T-helper 2 cell (primary cell): ENCODE measurements around the gene ZNF22.
A peak's percentile ranks its signal among the peaks of the same experiment; 100 is the strongest.

Experiments
- DNase-seq, 5 experiments: peaks; one replicate each; pipeline versions ENCODE4 v3.0.0 to v3.0.0-alpha.2; 2012 to 2022
- total RNA-seq, 2 donors: gene quantifications; one replicate each; lab custom pipeline; 2026; lab: John Stamatoyannopoulos, UW

Gene ZNF22
- 7.5 to 20.9 reads per million in 2 donors for total RNA-seq

DNA sequence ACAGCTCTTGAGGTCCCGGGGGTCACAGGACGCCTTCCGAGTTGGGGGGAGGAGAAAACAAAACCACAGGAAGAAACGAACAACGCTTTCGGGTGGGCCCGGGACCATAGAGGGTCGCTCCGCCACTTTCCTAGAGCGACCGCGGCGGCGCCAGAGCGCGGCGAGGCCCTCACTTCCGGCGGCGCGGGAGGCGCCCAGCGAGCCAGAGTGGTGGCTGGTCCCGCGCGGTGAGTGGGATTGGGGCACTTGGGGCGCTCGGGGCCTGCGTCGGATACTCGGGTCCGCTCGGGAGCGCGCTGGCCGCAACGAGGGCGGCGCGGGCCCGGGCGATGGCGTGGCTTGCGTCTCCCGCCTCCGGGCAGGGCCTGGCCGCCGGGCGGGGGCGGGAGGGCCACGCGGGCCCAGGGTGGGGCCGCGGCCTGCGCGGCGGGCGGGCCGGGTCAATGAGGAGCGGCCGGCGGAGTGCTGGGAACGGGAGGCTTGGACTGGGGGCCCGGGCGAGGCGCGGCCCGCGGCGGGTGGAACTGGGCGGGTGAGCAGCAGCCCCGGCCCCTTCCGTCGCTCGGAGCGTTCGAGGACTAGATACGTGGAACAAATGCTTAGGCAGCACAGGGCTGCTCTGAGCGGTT is at the start of gene ZNF22:
ZNF22 (plus strand) TSS at position 172 of the 629 bp plus-strand sequence. CDS start 2,446 bp downstream, outside the sequence.
- DNase-seq, result peak; percentile 28 to 83 (median 41)

DNA sequence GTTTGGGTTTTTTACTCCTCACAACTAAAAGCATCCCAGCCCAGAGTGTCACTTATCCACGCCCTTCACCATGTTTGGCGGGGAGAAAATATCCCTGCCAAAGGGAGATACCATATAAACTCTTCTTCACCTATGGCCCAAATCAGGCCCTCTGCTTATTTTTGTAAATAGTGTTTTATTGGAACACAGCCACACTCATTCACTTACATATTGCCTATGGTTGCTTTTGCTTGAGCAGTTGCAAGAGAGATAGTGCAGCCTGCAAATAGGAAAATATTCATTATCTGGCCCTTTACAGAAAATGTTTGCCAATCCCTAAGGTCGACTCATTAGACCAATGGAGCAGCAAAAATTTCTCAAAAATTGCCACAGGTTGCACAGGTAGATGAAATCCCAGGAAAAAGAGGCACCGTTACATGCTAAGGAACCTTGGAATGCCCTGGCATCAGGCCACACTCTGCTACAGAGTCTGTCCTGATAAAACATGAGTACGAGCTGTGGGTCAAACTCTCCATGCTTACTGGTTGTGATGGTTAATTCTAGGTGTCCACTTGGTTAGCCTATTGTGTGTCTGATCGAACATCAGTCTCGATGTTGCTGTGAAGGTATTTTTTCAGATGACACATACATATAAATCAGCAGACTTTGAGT is 49.0 kb upstream of the ZNF22 start:
- DNase-seq, result no peak

DNA sequence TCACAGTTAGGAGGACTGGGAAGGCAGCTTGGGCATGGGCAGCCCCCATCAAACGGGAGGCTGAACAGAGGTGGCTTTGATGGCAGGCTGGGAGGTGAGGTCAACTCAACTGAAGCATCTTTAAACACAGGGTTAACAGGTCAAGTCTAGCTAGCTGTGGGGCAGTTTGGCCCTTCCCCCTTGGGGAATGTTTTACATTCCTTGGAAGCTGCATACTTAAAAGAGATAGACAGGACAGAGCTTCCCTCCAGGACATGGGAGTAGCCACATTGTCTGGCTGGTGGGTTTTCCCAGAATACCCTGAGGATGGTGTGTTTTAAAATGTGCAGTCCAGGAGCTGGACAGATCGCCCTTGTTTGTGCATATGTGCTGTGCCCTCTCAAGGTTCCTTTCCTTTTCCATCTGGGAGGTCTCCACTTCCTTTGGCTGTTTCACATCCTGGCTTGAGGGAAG is 47.9 kb upstream of the ZNF22 start:
- no peak for DNase-seq

DNA sequence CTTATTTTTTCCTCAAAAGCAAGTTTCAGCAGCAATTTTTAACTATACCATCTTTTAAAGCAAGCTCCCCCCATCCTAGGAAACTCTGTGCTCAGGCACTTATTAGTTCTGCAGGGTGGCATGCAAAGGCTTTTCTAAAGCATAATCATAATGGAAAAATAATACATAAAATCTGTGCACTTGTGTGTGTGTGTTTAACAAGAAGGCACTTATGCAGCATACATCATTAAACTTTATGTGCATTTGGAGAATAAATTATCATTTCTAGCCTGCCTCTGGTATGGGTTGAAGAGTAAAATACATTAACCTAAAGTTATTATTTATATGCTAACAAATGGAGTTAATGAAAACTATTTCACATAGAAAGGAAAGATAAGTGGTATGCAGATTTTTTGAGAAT is 46.7 kb upstream of the ZNF22 start:
- no peak for DNase-seq

DNA sequence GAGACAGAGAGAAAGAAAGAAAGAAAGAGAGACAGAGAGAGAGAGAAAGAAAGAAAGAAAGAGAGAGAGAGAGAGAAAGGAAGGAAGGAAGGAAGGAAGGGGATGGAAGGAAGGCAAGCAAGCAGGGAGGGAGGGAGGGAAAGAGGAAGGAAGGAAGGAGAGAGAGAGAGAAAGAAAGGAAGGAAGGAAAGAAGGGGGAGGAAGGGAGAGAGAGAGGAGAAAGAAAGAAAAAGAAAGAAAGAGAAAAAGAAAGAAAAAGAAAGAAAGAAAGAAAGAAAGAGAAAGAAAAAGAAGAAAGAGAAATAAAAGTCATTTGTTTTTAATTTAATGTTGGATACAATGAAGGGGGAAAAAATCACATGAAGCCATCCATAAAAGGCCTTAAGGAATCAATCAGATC is 45.8 kb upstream of the ZNF22 start:
- no peak for DNase-seq

DNA sequence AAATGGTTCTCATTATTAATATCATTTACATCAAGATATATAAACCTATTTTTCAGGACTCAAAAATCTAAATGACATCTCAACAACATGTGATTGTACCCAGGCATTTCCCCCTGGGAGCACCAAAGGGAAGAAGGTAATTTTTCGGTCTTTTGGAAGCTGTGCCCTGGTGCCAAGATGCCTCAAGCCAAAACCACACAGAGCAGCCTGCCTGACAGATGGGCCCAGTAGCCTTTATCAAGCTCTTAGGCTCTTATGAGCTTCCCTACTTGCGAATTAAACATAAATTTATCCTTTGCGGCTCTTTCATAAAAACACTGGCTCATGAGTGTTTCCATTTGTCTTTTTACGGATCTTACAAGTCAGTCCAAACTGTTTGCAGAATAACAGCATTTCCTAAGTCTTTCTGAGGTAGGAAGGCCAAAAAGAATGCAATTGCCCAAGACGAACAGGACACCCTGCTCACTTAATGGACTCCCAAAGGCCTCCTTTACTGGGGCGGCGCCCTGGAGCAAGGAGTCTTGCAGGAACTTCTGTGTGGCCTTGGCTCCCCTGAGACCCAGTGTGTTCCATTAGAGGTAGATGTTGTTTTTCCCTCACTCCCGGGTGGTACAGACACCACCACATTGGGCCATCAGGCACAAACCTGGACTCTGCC is 45.2 kb upstream of the ZNF22 start:
- DNase-seq, result no peak

DNA sequence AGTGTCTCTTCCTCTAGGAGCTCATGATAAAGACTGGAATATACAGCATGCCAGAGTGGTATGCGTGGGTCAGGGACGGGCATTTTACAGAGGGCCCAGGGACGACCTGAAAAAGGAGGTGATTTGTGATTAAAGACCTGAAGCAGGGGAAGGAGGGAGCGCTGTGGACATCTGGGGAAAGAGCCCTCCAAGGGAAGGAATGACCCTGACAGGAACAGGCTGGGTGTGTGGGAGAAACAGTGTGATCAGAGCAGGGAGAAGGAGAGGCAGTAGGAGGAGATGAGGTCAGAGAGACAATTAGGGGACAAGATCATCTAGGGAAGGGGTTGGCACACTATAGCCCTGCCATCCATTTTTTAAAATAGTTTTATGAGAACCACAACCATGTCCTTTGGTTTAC is 44.5 kb upstream of the ZNF22 start:
- no peak for DNase-seq

DNA sequence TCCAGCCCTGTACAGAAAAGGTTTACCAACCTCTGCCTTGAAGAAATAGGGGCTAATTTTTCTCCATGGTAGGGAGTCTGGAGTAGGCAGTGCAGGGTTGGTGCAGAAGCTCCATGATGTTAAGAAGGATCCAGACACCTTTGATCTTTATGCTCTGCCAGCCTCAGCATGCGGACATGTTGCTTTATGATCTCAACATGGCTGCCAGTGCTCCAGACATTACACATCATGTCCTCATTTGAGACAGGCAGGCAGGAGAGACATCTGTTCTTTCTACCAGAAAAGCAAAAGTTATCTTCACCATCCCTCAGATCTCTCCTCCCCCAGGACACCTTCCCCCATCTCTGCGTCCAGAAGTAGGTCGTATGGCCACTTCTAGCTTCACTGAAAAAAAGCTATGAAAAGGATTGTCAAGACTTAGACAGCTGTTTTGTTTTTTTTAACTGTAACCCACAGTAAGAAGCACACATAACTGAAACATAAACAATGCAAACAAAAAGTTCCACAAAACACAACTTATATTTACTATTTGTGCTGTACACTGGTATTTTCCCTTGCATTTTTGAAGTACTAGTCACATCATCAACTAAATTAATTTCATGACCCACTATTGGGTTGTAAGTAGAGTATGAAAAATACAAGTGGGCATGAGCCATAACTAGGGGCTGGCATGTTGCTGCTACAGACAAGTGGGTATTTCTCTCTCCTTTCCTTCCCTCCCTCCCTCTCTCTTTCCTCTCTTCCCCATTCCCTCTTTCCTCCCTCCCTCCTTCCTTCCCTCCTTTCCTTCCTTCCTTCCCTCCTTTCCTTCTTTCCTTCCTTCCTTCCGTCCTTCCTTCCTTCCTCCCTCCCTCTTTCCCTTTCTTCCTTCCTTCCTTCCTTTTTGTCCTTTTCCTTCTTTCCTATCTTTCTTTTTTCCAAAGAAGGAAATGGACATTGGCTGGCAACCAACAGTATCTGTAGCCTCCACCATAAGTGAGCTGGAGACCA is 43.7 kb upstream of the ZNF22 start:
- no peak for DNase-seq

DNA sequence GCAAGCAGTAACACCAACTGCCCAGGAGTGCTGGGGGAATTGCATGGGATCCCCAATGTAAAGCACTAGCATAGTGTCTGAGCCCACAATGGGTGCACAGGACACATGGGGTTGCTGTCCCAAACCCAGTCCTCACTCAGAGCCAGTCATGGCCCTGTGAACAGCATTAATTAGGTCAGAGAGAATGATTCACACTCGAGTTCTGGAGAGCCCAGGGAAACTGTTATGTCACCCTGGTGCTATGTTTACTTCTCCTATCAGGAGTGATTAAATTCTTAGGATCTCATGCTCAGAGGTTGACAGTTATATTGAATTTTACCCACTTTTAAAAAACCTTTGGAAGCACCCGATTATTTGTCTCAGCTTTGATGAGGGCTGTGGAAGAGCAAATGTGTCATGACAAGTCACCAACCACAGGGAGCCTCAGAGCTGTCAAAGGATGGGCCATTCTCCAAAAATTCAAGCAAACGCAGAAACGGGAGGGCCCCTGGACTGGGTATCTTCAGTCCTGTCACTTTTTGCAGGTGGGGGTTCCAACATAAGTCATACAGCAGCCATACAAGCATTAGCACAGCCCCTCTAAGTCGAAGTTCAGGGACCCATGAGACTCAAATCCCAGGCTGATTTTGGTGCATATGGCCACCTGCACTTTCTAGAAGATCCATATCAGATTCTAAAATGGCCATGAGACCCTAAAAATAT is 42.4 kb upstream of the ZNF22 start:
- no peak for DNase-seq

DNA sequence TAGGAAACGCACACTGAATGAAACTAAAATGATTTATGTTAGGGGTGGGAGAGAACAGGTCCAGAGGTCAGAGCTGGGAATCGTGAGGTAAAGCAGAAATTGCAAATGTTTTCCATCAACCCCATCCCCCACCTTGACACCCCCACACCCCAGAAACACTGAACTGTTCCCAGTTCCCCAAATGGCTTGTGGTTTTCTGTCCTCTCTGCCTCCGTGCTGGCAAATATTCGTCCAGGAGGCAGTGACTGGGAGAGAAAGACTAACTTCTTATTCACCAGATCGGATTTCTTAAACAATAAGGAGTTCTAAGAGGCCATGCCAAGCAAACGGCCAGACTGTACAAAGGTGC is 41.9 kb upstream of the ZNF22 start:
- DNase-seq, result no peak

DNA sequence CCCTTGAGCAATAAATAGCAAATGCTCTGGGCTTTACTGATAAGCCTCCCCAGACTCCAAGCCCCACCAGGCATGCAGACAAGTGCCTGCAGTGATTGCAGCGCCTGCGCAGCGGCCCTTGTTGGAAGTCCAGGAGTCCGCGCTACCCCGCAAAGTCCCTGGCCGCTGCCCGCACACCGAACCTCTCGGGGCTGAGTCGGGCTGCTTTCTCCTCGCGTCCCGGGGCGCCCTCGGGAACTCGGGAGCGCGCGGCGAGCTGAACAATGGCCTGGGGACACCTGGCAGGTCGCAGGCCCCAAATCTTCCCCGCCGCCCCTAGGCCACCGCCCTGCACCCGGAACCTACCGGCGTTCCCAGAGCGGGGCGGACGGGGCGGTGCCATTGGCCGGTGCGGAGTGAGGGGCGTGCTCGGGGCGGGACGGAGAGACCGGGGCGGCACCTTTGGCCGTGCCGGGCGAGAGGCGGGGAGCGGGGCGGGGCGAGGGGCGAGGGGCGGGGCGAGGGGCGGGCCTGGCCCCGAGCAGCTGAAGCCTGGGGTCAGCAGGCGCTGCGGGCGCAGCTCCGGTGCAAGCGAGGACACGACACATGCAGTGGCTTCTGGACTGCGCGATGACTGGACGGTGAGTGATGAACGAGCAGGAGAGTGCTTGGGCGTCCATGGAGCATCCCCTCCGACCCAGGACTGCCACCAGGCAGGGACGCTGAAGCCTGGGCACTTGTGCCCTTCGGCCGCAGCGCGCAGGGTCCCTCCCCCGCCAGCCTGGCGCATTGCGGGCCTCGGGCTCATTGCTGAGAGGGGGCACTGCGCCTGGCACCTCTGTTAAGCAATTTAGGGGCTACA is 41.3 kb upstream of the ZNF22 start, which contains the start of gene RASSF4:
RASSF4 (plus strand) TSS at position 556 of the 841 bp plus-strand sequence. CDS start 10,401 bp downstream, outside the sequence.
- peak; percentile 85 to 91 (median 88) for DNase-seq

DNA sequence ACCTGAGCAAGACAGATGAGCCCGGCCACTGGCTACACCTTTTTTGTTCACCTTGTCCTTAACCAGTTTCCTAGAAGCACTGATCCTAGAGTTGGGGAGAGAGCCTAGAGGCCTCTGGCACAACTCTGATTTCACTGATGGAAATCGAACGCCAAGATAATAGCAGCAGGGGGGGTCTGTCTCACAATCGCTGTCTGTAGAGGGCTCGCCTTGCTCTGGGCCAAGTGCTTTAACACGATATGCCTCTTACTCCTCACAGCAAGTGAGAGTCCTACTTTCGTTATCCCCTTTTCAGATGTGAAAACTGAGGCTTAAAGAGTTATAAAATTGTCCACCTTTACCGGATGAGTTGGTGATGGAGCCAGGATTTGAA is 40.6 kb upstream of the ZNF22 start:
- no peak for DNase-seq

DNA sequence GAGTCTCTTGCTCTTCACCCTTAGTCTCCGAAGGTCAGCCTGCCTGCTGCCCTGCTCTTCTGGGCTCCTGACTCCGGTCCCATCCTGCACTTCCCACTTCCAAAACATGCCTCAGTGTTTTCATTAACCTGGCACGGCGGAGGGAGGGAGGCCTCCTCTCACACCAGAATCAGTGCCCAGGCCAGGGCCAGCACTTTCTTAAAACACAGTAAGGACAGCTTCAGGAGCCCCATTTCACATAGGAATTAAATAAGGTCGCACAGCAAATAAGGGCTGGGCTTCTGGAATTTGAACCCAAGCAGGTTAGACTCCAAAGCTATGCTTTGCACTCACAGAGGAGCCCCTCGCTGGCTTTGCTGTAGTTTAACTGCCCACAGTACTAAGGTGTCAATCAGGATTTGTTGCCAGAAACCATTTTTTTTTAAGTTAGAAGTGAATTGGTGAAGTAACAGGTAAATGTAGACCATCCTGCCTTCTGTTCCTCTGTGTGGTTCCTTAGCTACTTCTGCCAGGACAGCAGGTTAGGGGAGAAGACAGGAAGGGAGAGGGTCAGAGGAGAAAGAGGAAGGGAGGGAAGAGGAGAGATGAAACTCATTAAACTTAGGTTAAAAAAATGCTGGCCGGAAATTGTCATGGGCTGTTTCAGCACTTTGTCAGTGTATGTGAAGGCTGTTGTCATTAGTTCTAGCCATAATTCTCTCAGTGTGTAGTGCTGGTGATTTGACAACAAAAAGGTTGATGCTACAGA is 40.1 kb upstream of the ZNF22 start:
- no peak for DNase-seq

DNA sequence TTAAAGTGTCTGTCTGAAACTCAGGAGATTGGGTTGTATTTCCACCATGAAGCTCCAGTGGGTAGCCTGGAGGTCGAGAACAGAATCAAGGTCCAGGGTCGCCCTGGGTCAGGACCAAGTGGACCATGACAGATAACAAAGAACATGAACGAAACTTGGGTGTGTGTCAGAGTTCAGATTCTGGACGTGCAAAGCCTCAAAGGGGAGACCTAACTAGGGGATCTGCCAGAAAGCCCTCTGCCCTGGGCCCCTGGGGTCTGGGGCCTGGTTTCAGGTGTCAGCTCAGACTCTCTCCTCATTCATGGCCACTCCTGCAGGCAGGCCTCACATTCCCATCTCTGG is 39.5 kb upstream of the ZNF22 start:
- DNase-seq, result no peak

DNA sequence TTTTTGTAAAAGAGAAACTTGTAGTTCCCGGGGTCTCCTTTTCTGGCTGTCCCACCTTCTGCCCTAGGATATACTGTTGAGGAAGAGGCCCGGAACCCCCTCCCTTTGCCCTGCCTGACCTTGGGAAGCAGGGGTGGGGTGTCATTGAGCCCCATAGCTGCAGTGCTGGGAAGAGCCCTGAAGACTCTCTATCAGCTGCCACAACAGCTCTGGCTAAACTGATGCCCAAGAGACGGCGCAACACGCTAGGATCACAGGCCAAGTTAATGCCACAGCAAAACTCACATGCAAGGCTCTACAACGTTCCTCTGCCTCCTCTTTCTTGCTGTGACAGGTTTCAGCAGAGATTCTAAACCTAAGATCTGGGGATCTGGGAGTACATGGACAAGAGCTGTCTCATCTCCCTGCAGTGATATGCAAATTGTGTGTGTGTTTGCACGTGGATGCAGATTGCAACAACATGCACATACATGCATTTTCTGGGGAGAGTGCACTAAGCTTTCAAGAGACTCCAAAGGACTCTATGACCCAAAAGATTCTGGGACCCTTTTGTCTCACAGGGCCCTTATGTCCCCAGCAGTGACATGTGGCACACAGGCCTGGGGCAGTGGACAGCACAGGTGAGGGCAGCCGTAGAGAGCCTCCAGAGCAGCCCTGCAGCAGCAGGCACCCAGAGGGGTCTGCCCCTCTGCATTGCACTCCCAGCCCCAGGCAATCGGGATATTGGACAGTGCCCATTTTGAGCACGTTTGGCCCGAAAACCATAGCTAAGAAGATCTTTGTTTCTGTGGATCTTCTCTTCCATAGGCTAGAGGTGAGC is 38.6 kb upstream of the ZNF22 start:
- no peak for DNase-seq

DNA sequence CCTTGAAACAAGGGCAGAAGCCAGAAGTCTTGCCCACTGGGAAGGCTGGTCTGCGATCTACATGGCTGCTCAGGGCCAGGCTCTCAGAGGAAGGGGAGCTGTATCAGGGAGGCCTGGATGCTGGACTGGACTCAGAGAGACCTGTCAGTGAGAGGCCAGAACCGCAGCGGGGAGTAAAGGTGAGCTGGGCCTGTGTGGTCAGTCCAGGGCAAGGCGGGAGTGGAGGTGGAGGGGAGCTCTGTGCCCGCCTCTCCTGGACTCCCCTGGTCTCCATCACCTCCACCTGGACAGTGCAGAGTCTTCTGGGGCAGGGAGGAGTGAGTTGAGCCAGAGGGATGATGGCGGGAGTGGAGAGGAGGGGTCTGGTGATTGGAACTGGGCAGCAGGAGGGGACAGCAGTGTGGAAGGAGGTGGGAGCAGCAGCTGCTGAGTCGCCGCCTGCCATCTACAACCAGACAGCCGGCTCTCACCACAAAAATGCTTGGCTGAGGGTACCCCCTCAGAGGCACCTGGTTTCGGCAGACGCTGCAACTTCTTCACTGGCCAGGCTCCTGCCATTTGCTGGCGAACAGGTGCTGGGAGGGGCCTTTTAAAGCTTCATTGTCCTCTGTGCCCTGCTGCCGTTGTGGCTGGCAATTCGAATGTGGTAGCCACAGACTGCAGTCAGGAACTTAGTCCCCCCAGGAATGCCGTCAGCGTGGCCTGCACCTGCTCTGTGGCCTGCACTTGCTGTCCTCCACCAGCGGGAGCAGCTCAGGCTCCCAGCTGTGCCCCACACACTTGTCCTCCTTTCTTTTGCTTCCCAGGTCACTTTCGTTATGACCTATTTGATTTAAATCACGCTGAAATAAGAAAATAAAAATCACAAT is 37.6 kb upstream of the ZNF22 start:
- DNase-seq, result no peak

DNA sequence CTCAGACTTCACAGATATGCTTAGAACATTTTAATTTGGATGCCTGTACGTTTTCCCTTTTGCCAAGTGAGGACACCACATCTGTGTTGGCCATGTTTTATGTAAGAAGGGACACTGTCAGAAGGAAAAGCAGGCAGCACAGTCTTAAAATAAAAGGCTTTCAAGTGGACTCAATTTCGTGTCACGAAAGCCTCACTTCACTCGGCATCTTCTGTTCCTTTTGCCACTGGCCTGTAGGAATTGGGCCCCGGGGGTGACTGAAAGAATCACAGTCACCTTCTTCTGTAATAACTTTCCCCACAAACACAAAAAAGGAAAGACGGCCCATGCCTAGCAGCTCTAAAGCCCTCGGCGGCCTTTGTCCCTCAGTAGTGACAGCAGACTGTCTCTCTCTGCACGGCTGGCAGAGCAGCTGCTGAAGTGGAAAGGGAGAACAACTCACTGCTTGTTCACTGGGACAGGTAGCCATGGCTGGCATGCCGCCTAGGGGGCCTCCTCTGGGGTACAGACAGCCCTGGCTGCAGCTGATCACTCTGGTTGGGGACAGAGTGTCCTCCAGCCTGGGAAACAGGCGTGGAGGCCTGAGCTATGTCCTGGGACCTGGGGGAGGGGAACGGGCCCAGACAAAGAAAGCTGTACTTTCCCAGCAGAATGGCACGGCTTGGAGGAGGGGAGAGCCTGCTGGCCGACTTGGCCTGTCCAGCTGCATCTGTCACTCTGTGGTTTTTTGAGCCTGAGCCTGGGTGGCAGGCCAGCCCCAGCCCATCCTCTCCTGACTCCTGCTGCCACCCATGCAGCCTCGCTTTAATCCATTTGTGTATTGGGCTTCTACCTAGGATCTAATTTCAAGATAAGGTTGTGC is 36.7 kb upstream of the ZNF22 start:
- no peak for DNase-seq

DNA sequence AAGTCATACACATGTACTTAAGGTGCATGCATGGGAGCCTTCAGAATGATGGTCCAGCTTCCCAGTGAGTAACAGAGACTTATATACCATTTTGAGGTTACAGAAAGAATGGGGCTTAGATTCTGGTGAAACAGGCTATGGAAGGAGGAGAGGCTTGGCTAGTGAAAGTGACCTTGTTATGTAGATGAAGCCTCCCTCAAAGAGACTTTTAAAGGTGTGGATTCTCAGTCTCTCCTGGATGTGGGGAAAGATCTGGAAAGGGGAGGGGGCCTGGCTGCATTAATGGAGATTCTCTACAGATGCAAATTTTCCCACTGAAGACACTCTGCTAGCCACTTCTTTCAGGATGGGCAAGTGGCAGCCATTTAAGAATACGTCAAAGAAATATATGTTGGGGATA is 35.6 kb upstream of the ZNF22 start:
- DNase-seq, result no peak
